Activated naive CD4-positive, alpha-beta T cell (primary cell): ENCODE results near the gene CELF2.

Experiments used
- DNase-seq, 4 experiments: peaks; one replicate each; lab custom pipeline; 2025; lab: John Stamatoyannopoulos, UW

The CELF2 gene

DNA sequence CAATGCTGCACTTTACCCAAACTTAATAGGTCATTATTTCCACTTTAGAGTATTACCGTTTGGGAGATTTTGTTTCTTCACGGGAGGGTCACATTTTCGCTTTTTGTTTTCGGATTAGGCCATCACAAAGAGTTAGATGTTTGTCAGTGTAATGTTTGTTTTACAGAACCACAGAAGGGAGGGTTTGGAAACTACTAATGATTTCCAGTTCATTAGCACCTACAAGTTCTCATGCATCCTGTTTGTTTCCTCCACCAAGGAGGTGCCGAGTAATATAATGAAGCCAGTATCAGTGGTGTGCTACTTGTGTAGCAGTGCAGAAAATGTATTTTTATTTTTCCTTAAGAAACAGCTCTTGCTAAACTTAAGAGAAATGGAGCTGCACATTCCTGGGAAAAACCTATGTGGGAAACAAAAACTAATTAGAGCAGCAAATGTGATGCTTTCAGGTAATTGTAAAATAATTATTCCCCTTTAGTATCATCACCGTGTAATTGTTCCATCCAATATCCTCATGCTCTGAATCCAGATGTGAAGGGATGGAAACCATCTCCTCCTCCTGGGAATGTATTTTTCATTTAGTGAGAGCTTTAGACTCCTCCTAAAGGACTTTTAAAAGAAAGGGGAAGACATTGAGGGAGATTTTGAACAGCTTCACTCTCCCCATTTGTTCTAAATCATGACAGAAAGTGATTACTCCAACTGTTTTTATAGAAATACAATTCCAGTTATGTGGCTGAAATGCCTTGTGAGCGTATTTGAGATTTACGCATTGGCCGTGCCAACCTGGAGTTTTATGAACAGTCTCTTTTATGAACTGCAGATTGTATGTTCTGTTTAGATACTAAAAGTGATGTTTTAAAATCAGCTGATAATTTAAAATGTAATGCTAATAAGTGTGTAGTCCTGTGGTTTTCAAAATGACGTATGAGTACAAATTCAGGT lies 5.6 kb downstream of the CELF2 start:
- DNase-seq, result no peak

- DNase-seq, result no peak
Measured at GRCh38 chr10:11024596-11024995, 6.9 kb downstream of the CELF2 start.

GRCh38 chr10:11025978-11026377 lies 8.3 kb downstream of the CELF2 start:
- no peak for DNase-seq

GRCh38 chr10:11026773-11027172 lies 9.1 kb downstream of the CELF2 start:
- DNase-seq, result no peak

- no peak for DNase-seq
Measured at GRCh38 chr10:11034762-11035161, 17.1 kb downstream of the CELF2 start.

GRCh38 chr10:11035301-11035991 lies 17.8 kb downstream of the CELF2 start:
- no peak for DNase-seq

DNA sequence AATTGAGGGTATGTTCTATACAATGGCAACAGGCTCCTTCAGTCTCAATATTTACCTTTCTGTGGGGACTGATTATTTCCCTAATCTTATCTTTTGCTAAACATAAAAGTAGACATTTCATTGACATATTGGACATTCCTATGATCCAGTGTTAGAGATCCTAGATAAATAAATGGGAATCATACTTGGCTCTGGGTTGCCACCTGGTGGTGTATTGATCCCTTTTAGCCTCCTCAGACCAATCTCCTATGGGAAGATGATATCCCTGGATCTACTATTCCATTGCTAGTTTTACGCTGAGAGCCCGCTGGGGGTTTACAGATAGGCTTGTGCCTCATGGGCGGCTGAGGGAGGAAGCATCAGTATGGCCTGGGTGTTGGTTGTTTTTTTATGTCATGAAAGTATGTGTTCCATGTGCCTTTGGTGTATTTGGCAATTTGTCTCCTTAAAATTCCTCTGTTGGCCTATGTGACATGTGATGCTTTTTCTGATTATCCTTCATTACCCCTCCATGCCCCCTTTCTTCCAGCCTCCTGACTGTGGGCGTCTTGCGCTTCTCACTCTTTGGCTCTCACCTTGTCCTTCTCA lies 18.8 kb downstream of the CELF2 start:
- no peak for DNase-seq

DNA sequence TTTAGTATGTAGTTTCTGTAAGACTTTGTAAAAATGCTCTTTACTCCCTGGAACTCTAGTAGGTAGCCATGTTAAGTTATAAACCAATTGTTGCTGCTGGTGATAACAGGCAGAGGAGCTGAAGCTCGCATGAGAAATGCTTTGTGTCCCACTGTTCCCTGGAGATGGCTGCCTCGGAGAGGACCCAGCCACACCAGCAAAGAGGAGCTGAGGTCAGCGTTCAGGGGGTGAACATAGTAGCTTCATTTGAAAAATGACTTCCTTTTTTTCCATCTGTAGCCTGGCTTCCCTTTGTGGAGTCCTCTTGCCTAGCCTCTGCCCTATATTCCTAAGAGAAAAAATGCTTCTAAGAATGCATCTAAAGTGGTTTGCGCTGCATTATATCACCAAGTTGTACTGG lies 20.3 kb downstream of the CELF2 start:
- DNase-seq, result no peak

DNA sequence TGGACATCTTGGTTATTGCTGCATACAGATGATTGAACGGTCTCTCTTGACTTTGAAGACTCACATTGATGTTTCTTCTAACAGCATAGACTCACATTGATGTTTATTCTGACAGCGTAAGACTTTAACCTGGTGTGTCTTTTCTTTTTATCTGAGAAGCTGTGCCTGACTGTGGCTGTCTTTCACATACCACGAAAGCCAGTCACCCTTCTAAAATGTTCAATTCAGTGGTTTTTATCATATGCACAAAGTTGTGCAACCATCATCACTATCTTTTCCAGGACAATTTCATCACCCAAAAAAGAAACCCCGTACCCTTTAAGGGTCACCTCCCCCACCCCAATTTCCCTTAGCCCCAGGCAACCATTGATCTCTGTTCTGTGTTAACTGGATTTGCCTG lies 24.7 kb downstream of the CELF2 start:
- DNase-seq, result no peak

- no peak for DNase-seq
Measured at GRCh38 chr10:11043039-11043438, 25.4 kb downstream of the CELF2 start.

GRCh38 chr10:11043446-11044127 lies 25.9 kb downstream of the CELF2 start:
- no peak for DNase-seq

DNA sequence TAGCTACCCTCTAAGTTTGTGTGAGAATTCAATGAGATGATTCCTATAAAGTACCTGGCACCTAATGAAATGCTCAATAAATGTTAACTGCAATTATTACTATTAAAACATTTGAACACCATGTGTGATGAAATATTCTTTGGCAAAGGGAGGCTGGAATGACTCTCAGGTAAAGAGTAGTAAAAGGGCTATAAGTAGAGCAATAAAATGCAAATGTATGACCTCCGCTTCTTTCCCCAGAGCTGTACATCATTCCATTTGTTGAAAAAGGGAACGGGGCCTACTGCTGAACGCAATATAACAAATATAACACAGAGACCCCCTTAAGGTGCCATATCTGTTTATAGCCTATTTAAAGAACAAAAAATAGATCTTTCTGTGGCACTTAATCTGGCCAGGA lies 27.8 kb downstream of the CELF2 start:
- DNase-seq, result no peak

DNA sequence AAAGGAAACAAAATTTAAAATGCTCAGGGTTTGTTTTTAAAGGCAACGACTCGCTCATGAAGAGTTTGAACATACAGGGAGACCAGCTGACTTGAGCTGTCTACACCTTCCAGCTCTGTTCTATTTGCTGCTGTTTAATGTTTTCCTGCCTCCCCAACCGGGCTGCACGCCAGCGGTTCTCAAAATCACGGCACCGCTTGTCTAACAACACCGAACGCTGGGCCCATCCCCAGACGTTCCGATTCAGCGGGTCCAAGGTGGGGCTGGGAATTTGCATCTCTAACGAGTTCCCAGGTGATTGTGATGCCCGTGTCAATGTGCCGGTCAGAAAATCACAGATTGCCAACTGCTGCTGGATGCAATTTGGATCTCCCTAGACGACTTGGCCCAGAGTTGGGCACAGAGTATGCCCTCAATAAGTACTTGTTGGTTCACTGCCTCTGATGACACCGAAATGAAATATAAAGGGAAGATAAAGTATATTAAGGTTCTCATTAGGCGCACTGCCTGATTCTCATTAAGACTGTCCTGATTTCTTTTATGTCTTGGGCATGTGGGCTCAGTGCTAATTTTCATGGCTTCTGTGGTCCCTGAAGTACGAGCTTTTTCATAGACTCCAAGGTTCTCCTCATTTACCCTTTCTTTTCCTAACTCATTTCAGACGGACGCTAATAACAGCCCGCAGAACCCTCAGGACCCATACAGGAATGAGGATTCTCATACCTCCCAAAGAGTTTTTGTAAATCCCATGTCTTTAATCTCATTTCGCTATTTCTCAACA lies 28.5 kb downstream of the CELF2 start:
- no peak for DNase-seq

GRCh38 chr10:11046776-11047160 lies 29.1 kb downstream of the CELF2 start:
- no peak for DNase-seq

GRCh38 chr10:11048707-11049278 lies 31.1 kb downstream of the CELF2 start:
- no peak for DNase-seq

DNA sequence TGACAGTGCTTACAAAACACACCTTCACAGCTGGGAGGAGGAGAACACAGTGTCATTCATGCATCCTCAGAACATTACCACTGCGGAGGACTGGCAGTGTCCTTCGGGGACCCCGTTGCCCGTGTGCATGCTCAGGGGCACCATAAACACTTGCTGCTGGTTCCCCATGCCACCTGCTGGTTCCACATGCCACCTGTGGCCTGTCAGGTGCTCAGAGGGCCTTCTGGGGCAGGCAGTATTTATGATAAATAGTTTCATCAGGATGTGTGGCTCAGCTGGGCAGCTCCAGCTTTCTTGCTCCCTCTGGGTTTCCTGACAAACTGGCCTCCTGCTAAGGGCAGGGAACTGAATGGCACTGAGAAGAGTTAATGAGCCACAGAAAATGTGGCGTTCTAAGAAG lies 32.1 kb downstream of the CELF2 start:
- no peak for DNase-seq

GRCh38 chr10:11050301-11051287 lies 32.9 kb downstream of the CELF2 start:
- no peak for DNase-seq

DNA sequence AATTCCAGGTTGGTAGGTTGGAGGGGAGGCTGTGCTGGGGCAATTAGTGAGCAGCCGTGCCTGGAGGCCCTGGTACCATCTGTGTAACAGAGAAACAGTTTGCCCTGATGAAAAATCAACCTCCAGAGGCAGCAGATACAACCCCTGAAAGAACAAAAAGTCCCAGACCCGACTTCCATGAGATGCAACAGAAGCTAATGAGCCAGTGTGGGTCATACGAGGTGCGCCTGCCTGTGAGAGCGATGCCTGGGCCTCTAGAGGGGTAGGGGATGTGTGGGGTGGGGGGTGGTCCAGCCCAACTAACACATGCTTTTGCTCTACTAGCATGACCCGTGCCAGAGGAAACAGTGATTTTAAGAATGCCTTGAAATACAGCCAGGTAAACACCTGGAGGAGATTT lies 39.3 kb downstream of the CELF2 start:
- no peak for DNase-seq

GRCh38 chr10:11057448-11057847 lies 39.8 kb downstream of the CELF2 start:
- no peak for DNase-seq

DNA sequence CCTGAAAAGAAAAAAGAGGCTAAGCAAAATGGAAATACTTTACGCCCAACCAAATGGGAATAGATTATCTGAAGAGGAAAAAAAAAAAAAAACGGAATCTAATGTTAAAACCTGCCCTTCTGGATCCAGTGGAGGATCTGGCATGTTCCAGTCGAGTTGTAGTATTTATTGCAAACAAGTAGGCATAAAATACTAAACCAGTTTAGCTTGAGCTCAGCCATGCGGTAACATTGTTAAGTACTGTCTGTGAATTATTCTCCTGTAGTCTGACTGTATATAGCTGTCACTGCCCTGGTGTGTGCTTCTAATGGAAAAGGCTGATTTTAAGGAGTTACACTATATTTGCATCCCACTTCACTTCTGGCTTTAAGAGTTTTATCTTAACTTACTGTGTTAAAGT lies 40.3 kb downstream of the CELF2 start:
- no peak for DNase-seq
